ENCODE measurements around the gene TAAR1.

GRCh38 chr6:132708771-132709170, 49.8 kb upstream of the TAAR1 start:
- no peak for TF ChIP-seq POLR2A (IDR thresholded peaks at IDR 0.05; ENCODE audit: borderline replicate concordance, extremely low read depth, insufficient read depth, insufficient read length)
- TF ChIP-seq CTCF (IDR thresholded peaks at IDR 0.05 in 2 of 3, conservative IDR thresholded peaks at IDR 0.05 in 1 of 3; ENCODE audit: borderline replicate concordance in 1 of 3, insufficient read depth in 1 of 3, low read depth in 2 of 3, low read length in 2 of 3) = no peak
- no peak for TF ChIP-seq EZH2phosphoT487 (IDR thresholded peaks at IDR 0.05; ENCODE audit: borderline replicate concordance)
- TF ChIP-seq RAD21 (IDR thresholded peaks at IDR 0.05; ENCODE audit: low read depth) = no peak
- no peak for TF ChIP-seq POLR2AphosphoS5 (IDR thresholded peaks at IDR 0.05; ENCODE audit: low read depth, low read length)
- TF ChIP-seq SP1 (IDR thresholded peaks at IDR 0.05; ENCODE audit: low read depth) = no peak
- TF ChIP-seq EZH2 (IDR thresholded peaks at IDR 0.05) = no peak
- TF ChIP-seq YY1 (IDR thresholded peaks at IDR 0.05; ENCODE audit: extremely low read depth, insufficient replicate concordance, low read depth, low read length) = no peak
- TF ChIP-seq ZFX (IDR thresholded peaks at IDR 0.05) = no peak
- no peak for TF ChIP-seq CEBPB (IDR thresholded peaks at IDR 0.05; ENCODE audit: low read depth)
- no peak for TF ChIP-seq SRF (IDR thresholded peaks at IDR 0.05; ENCODE audit: low read depth)
- no peak for TF ChIP-seq ATF3 (IDR thresholded peaks at IDR 0.05)
- no peak for TF ChIP-seq MAX (IDR thresholded peaks at IDR 0.05)
